GM12872 (cell line): ENCODE results near the gene OR2AE1.

Source experiments
- CTCF ChIP-seq: IDR thresholded peaks from 3 replicates; pipeline ENCODE4 v1.5.1; 2011; ENCODE audit warnings: low read depth, mild to moderate bottlenecking, low read length, moderate library complexity; ENCODE audit not compliant: insufficient read depth

OR2AE1 gene

GRCh38 chr7:99881370-99881769 is 4.5 kb upstream of the OR2AE1 start:
- TF ChIP-seq CTCF: no peak

- no peak for TF ChIP-seq CTCF
Observed at GRCh38 chr7:99876491-99876890, 342 bp downstream of the OR2AE1 start.

- TF ChIP-seq CTCF: no peak
Observed at GRCh38 chr7:99868246-99868645, 8.6 kb downstream of the OR2AE1 start.

- TF ChIP-seq CTCF: no peak
Observed at GRCh38 chr7:99863847-99864440, 12.9 kb downstream of the OR2AE1 start.

- TF ChIP-seq CTCF: no peak
Observed at GRCh38 chr7:99860281-99861127, 16.3 kb downstream of the OR2AE1 start.

- no peak for TF ChIP-seq CTCF
Observed at GRCh38 chr7:99855236-99855635, 21.6 kb downstream of the OR2AE1 start.

GRCh38 chr7:99848420-99849216 is 28.2 kb downstream of the OR2AE1 start:
- TF ChIP-seq CTCF: no peak
